Astrocyte (in vitro differentiated cells and primary cell): ENCODE results near the gene TK2. TPM values are rescaled to one million over a fixed set of nuclear protein-coding genes. Genes with fewer than 3 reads are reported as not detected.

Experiments
- DNase-seq: peaks from one replicate; pipeline ENCODE4 v3.0.0-alpha.2; 2010; ENCODE audit warnings: low read depth
- FAIRE-seq: peaks from 2 replicates; lab custom pipeline; 2011; peaks lifted over from hg19 to GRCh38; lab: Jason Lieb, UNC
- H2AFZ ChIP-seq: 2 replicates; pipeline ENCODE4 v1.6.0; 2012; ENCODE audit warnings: low read depth, low read length, inconsistent platforms
- H3K27ac ChIP-seq: 2 replicates; pipeline ENCODE4 v1.5.1; 2011; ENCODE audit warnings: low read depth, low read length, inconsistent platforms
- H3K27me3 ChIP-seq: 2 replicates; pipeline ENCODE4 v1.6.0; 2011; ENCODE audit warnings: low read length, inconsistent platforms; ENCODE audit not compliant: insufficient read depth
- H3K36me3 ChIP-seq: 2 replicates; pipeline ENCODE4 v1.5.1; 2011; ENCODE audit warnings: low read length, inconsistent platforms; ENCODE audit not compliant: insufficient read depth
- H3K4me1 ChIP-seq: 2 replicates; pipeline ENCODE4 v1.5.1; 2011; ENCODE audit warnings: low read length, inconsistent platforms; ENCODE audit not compliant: insufficient read depth
- H3K4me2 ChIP-seq: 2 replicates; pipeline ENCODE4 v1.6.0; 2012; ENCODE audit warnings: low read length, inconsistent platforms
- H3K4me3 ChIP-seq: 2 replicates; pipeline ENCODE4 v1.5.1; 2011; ENCODE audit warnings: low read depth, mild to moderate bottlenecking, low read length, inconsistent platforms; ENCODE audit not compliant: insufficient read depth
- H3K79me2 ChIP-seq: 2 replicates; pipeline ENCODE4 v1.6.0; 2012; ENCODE audit warnings: mild to moderate bottlenecking, low read length, inconsistent platforms; ENCODE audit not compliant: insufficient read depth
- H3K9ac ChIP-seq: 2 replicates; pipeline ENCODE4 v1.6.0; 2012; ENCODE audit warnings: mild to moderate bottlenecking, low read length, inconsistent platforms
- H3K9me3 ChIP-seq: 2 replicates; pipeline ENCODE4 v1.5.1; 2012; ENCODE audit warnings: low read depth, mild to moderate bottlenecking, low read length, inconsistent platforms; ENCODE audit not compliant: insufficient read depth
- H4K20me1 ChIP-seq: 2 replicates; pipeline ENCODE4 v1.6.0; 2012; ENCODE audit warnings: low read length, inconsistent platforms; ENCODE audit not compliant: insufficient read depth
- H3K27ac Mint-ChIP-seq: one replicate; pipeline ENCODE4 v1.8.0; 2021; ENCODE audit warnings: mild to moderate bottlenecking, mixed read lengths; ENCODE audit not compliant: unreplicated experiment
- H3K27me3 Mint-ChIP-seq: one replicate; pipeline ENCODE4 v1.8.0; 2021; ENCODE audit warnings: low read depth, mixed read lengths; ENCODE audit not compliant: unreplicated experiment
- H3K36me3 Mint-ChIP-seq: one replicate; pipeline ENCODE4 v1.8.0; 2021; ENCODE audit warnings: low read depth, mixed read lengths; ENCODE audit not compliant: unreplicated experiment
- H3K4me1 Mint-ChIP-seq: one replicate; pipeline ENCODE4 v1.8.0; 2021; ENCODE audit warnings: low read depth, mixed read lengths; ENCODE audit not compliant: unreplicated experiment
- H3K4me3 Mint-ChIP-seq: one replicate; pipeline ENCODE4 v1.8.0; 2021; ENCODE audit warnings: mild to moderate bottlenecking, moderate library complexity, mixed read lengths; ENCODE audit not compliant: unreplicated experiment
- H3K9me3 Mint-ChIP-seq: one replicate; pipeline ENCODE4 v1.8.0; 2021; ENCODE audit warnings: mild to moderate bottlenecking, mixed read lengths; ENCODE audit not compliant: unreplicated experiment
- EZH2 ChIP-seq: IDR thresholded peaks from 2 replicates; pipeline ENCODE4 v1.6.1; 2012; ENCODE audit warnings: mild to moderate bottlenecking, low read length, inconsistent platforms; ENCODE audit not compliant: insufficient read depth
- total RNA-seq: library from RNA; stranded (reverse); gene quantifications from 2 replicates; pipeline ENCODE4 v1.2.1, GENCODE V29; 2021
- TF ChIP-seq, protein P1 (sequence below): IDR thresholded peaks from 2 replicates; pipeline ENCODE4 v1.5.1; 2011; ENCODE audit warnings: low read depth, mild to moderate bottlenecking, inconsistent platforms, low read length, moderate library complexity; ENCODE audit not compliant: insufficient read depth

TK2 gene
- total RNA-seq, 1 donor from 2014 or later, result 12.4 TPM

GRCh38 chr16:66510298-66510697, 39.6 kb downstream of the TK2 start:
- no peak overlapping the region for H3K4me3 ChIP-seq
- no peak overlapping the region for H3K27ac ChIP-seq
- Mint-ChIP-seq H3K4me3 (no peak overlapping the region), H3K4me1 (peaks cover 18% of the 10 kb centered on the region), H3K27ac (no peak overlapping the region), H3K27me3 (peaks cover 2% of the 10 kb centered on the region), H3K9me3 (no peaks in the 10 kb centered on the region), H3K36me3 (no peaks in the 10 kb centered on the region)
- FAIRE-seq (no peak), DNase-seq (no peak)
- H3K27me3 ChIP-seq, result no peaks in the 10 kb centered on the region
- no peaks in the 10 kb centered on the region for H3K79me2 ChIP-seq
- H2AFZ ChIP-seq, result no peak overlapping the region
- no peak overlapping the region for H3K9ac ChIP-seq
- H4K20me1 ChIP-seq, result no peaks in the 10 kb centered on the region
- H3K4me1 ChIP-seq, result peaks cover 39% of the 10 kb centered on the region
- H3K36me3 ChIP-seq, result no peaks in the 10 kb centered on the region
- no peak overlapping the region for H3K4me2 ChIP-seq
- TF ChIP-seq, protein P1, sequence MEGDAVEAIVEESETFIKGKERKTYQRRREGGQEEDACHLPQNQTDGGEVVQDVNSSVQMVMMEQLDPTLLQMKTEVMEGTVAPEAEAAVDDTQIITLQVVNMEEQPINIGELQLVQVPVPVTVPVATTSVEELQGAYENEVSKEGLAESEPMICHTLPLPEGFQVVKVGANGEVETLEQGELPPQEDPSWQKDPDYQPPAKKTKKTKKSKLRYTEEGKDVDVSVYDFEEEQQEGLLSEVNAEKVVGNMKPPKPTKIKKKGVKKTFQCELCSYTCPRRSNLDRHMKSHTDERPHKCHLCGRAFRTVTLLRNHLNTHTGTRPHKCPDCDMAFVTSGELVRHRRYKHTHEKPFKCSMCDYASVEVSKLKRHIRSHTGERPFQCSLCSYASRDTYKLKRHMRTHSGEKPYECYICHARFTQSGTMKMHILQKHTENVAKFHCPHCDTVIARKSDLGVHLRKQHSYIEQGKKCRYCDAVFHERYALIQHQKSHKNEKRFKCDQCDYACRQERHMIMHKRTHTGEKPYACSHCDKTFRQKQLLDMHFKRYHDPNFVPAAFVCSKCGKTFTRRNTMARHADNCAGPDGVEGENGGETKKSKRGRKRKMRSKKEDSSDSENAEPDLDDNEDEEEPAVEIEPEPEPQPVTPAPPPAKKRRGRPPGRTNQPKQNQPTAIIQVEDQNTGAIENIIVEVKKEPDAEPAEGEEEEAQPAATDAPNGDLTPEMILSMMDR, result no peak
- no peaks in the 10 kb centered on the region for H3K9me3 ChIP-seq

DNA sequence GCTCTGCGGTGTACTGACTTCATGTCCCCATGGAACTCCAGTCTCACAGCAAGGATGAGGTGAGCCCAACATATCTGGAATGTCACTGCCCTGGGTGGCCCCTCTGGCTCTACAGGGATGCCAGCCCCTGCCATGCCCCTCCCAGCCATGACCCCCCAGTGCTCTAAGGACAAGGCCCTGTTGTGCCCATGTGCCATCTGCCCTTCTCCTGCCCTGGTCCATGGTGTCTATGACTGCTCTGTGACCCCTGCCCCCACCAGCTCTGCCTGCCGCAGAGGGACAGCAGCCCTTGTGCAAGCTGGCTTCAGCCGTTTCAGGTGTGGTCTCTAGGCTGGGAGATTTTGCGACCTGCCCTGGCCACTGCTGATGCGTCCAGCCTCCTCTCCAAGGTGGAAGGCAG, 40.3 kb downstream of the TK2 start:
- Histone ChIP-seq H2AFZ (no peak overlapping the region), H3K4me1 (peaks cover 36% of the 10 kb centered on the region), H3K79me2 (no peaks in the 10 kb centered on the region), H3K27ac (no peak overlapping the region), H3K4me3 (no peak overlapping the region), H3K4me2 (no peak overlapping the region), H3K27me3 (no peaks in the 10 kb centered on the region), H4K20me1 (no peaks in the 10 kb centered on the region), H3K9me3 (no peaks in the 10 kb centered on the region), H3K9ac (no peak overlapping the region), H3K36me3 (no peaks in the 10 kb centered on the region)
- no peaks in the 10 kb centered on the region for H3K9me3 Mint-ChIP-seq
- no peaks in the 10 kb centered on the region for H3K27me3 Mint-ChIP-seq
- DNase-seq (no peak), FAIRE-seq (no peak)
- TF ChIP-seq, protein P1, result no peak
- TF ChIP-seq EZH2, result no peak
- H3K4me1 Mint-ChIP-seq, result peaks cover 18% of the 10 kb centered on the region
- no peak overlapping the region for H3K4me3 Mint-ChIP-seq
- H3K36me3 Mint-ChIP-seq, result no peaks in the 10 kb centered on the region
- H3K27ac Mint-ChIP-seq, result no peak overlapping the region

- Histone ChIP-seq H3K4me2 (no peak overlapping the region), H3K4me1 (peaks cover 36% of the 10 kb centered on the region), H3K9ac (no peak overlapping the region), H3K79me2 (no peaks in the 10 kb centered on the region), H3K27ac (no peak overlapping the region), H4K20me1 (no peaks in the 10 kb centered on the region), H3K9me3 (no peaks in the 10 kb centered on the region), H3K36me3 (no peaks in the 10 kb centered on the region), H3K4me3 (no peak overlapping the region), H2AFZ (no peak overlapping the region), H3K27me3 (no peaks in the 10 kb centered on the region)
- FAIRE-seq (no peak), DNase-seq (no peak)
- Mint-ChIP-seq H3K27me3 (no peaks in the 10 kb centered on the region), H3K4me3 (no peak overlapping the region), H3K9me3 (no peaks in the 10 kb centered on the region), H3K36me3 (no peaks in the 10 kb centered on the region), H3K4me1 (peaks cover 18% of the 10 kb centered on the region), H3K27ac (no peak overlapping the region)
- TF ChIP-seq EZH2, result no peak
- TF ChIP-seq, protein P1, result no peak
These were observed 40.9 kb downstream of the TK2 start for GRCh38 chr16:66508914-66509496.
